GM23338 (cell line): ENCODE results near the gene VAPB. TPM values are rescaled to one million over a fixed set of nuclear protein-coding genes. Genes with fewer than 3 reads are reported as not detected.

ENCODE experiments used
- ATAC-seq: fragments of 200-7000 bp; cut with Tn5 transposase; 3 replicates; pipeline ENCODE4 v1.9.1; 2020
- DNase-seq: peaks from one replicate; pipeline ENCODE4 v3.0.0-alpha.2; 2015; ENCODE audit warnings: low spot score
- H2AFZ ChIP-seq: fragments of 200-600 bp; sonication (generic); 2 replicates; pipeline ENCODE4 v1.8.0; 2016; ENCODE audit warnings: antibody characterized with exemption, mild to moderate bottlenecking, moderate library complexity
- H3F3A ChIP-seq: fragments of 200-600 bp; sonication (generic); replicated peaks from 2 replicates; pipeline ENCODE4 v1.8.0; 2017; ENCODE audit warnings: antibody characterized with exemption, mixed run types, low read depth
- H3K27ac ChIP-seq: fragments of 200-600 bp; sonication (generic); 2 replicates; pipeline ENCODE4 v1.6.1; 2016; ENCODE audit warnings: low read depth
- H3K27me3 ChIP-seq: fragments of 200-600 bp; sonication (generic); 2 replicates; pipeline ENCODE4 v1.8.0; 2016; ENCODE audit warnings: mild to moderate bottlenecking, mixed run types, moderate library complexity; ENCODE audit not compliant: insufficient read depth
- H3K36me3 ChIP-seq: fragments of 200-600 bp; sonication (generic); 2 replicates; pipeline ENCODE4 v1.8.0; 2016; ENCODE audit warnings: mild to moderate bottlenecking; ENCODE audit not compliant: insufficient read depth
- H3K4me1 ChIP-seq: fragments of 200-600 bp; sonication (generic); 2 replicates; pipeline ENCODE4 v1.8.0; 2016; ENCODE audit warnings: mild to moderate bottlenecking, moderate library complexity; ENCODE audit not compliant: insufficient read depth
- H3K4me2 ChIP-seq: fragments of 200-600 bp; sonication (generic); 2 replicates; pipeline ENCODE4 v1.7.1; 2017; ENCODE audit warnings: mixed run types
- H3K4me3 ChIP-seq: fragments of 200-600 bp; sonication (generic); 2 replicates; pipeline ENCODE4 v1.6.1; 2016; ENCODE audit warnings: mixed run types
- H3K79me2 ChIP-seq: fragments of 200-600 bp; sonication (generic); replicated peaks from 2 replicates; pipeline ENCODE4 v1.8.0; 2017; ENCODE audit warnings: mild to moderate bottlenecking; ENCODE audit not compliant: insufficient read depth
- H3K9me2 ChIP-seq: fragments of 200-600 bp; sonication (generic); 2 replicates; pipeline ENCODE4 v1.8.0; 2017; ENCODE audit not compliant: insufficient read depth
- H4K20me1 ChIP-seq: fragments of 200-600 bp; sonication (generic); replicated peaks from 2 replicates; pipeline ENCODE4 v1.8.0; 2017; ENCODE audit warnings: mild to moderate bottlenecking; ENCODE audit not compliant: insufficient read depth
- H3K27ac Mint-ChIP-seq: 2 replicates; pipeline ENCODE4 v1.8.0; 2020; ENCODE audit warnings: inconsistent platforms, mild to moderate bottlenecking, moderate library complexity, mixed read lengths
- H3K27me3 Mint-ChIP-seq: 3 replicates; pipeline ENCODE4 v1.8.0; 2022; ENCODE audit warnings: low read depth, mild to moderate bottlenecking, moderate library complexity, mixed read lengths, inconsistent platforms; ENCODE audit not compliant: insufficient read depth, poor library complexity
- H3K36me3 Mint-ChIP-seq: 3 replicates; pipeline ENCODE4 v1.8.0; 2021; ENCODE audit warnings: low read depth, mild to moderate bottlenecking, inconsistent platforms, moderate library complexity, mixed read lengths
- H3K4me1 Mint-ChIP-seq: 3 replicates; pipeline ENCODE4 v1.8.0; 2020; ENCODE audit warnings: mild to moderate bottlenecking, inconsistent platforms, mixed read lengths
- H3K4me3 Mint-ChIP-seq: 3 replicates; pipeline ENCODE4 v1.8.0; 2021; ENCODE audit warnings: moderate library complexity, mild to moderate bottlenecking, inconsistent platforms, mixed read lengths
- H3K9me3 Mint-ChIP-seq: 3 replicates; pipeline ENCODE4 v1.8.0; 2020; ENCODE audit warnings: moderate library complexity, mild to moderate bottlenecking, inconsistent platforms, mixed read lengths
- EZH2phosphoT487 ChIP-seq: fragments of 200-600 bp; sonication (generic); IDR thresholded peaks from one replicate; pipeline ENCODE4 v1.8.1; 2018; ENCODE audit warnings: antibody characterized with exemption; ENCODE audit not compliant: unreplicated experiment
- JUNB ChIP-seq: IDR thresholded peaks from one replicate; pipeline ENCODE4 v1.6.1; 2016; ENCODE audit warnings: antibody characterized with exemption; ENCODE audit not compliant: unreplicated experiment
- NANOG ChIP-seq: IDR thresholded peaks from 2 replicates; pipeline ENCODE4 v1.6.1; 2016; ENCODE audit warnings: antibody characterized with exemption, borderline replicate concordance
- POLR2AphosphoS5 ChIP-seq: IDR thresholded peaks from 2 replicates; pipeline ENCODE4 v1.6.1; 2016; ENCODE audit warnings: antibody characterized with exemption, low read depth
- REST ChIP-seq: IDR thresholded peaks from one replicate; pipeline ENCODE4 v1.6.1; 2018; ENCODE audit warnings: antibody characterized with exemption; ENCODE audit not compliant: unreplicated experiment
- STAT1 ChIP-seq: IDR thresholded peaks from one replicate; pipeline ENCODE4 v1.6.1; 2016; ENCODE audit warnings: antibody characterized with exemption; ENCODE audit not compliant: unreplicated experiment
- ZNF114 ChIP-seq: fragments of 250-450 bp; sonication (Bioruptor Pico); IDR thresholded peaks from 2 replicates; pipeline ENCODE4 v1.5.0; 2020; ENCODE audit warnings: mild to moderate bottlenecking, moderate library complexity
- ZNF331 ChIP-seq: fragments of 250-450 bp; sonication (Bioruptor Pico); IDR thresholded peaks from 2 replicates; pipeline ENCODE4 v1.5.0; 2020; ENCODE audit warnings: low read depth, mild to moderate bottlenecking, moderate library complexity
- polyA plus RNA-seq: library from polyadenylated mRNA; unstranded; fragments of >200 nt; fragmentation: Nextera tagmentation; extraction: Ambion mirVana; gene quantifications from 2 replicates; pipeline ENCODE4 v1.2.1, GENCODE V29; 2016
- total RNA-seq: library from RNA; depleted of rRNA; stranded (reverse); fragments of >200 nt; shearing (Covaris generic); gene quantifications from 2 replicates; pipeline ENCODE4 v1.2.3, GENCODE V29; 2014
- TF ChIP-seq, protein P1 (sequence below): IDR thresholded peaks from 2 replicates; pipeline ENCODE4 v1.6.1; 2016; ENCODE audit warnings: antibody characterized with exemption

VAPB gene
- total and polyA plus RNA-seq, 2 experiments from 2014 or later, result 18.8 to 22.9 TPM

DNA sequence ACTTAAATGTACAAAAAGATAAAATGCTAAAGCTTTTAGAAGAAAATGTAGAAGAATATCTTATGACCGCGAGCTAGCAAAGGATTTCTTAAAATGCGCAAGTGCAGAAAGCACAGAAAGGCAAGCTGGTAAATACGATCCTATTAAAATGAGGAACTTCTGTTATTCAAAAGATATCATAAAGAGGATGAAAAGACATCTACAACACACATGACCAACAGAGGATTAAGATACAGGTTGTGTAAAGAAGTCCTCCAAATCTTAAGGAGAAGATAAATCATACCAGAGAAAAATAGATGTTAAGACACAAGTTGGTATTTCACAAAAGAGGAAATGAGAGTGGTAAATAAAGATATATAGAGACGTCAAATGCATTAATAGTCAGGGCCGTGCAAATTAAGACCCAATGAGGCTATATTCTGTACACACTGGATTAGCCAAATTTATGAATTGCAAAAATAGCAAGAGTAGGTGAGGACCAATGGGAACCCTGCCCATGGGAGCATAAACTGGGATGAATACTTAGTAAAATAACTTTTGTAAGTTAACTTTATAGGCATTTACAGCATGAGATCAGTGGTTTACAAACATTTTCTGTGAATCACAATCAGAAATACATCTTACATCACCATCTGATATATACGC lies 103.2 kb downstream of the VAPB start:
- Mint-ChIP-seq H3K36me3 (peaks cover 4% of the 10 kb centered on the region; the same call in 1 of the 3 replicates), H3K4me1 (peaks cover 7% of the 10 kb centered on the region; the same call in 2 of the 3 replicates), H3K9me3 (peaks cover 11% of the 10 kb centered on the region; the same call in 2 of the 3 replicates), H3K27me3 (peaks cover 2% of the 10 kb centered on the region), H3K27ac (no peak overlapping the region), H3K4me3 (no peak overlapping the region)
- Histone ChIP-seq H3K27ac (no peak overlapping the region), H3K9me2 (peaks cover 7% of the 10 kb centered on the region; the same call in 1 of the 2 replicates), H3K36me3 (no peaks in the 10 kb centered on the region), H3K27me3 (no peaks in the 10 kb centered on the region), H3K4me3 (no peak overlapping the region), H3K4me1 (no peaks in the 10 kb centered on the region), H4K20me1 (no peaks in the 10 kb centered on the region), H3K79me2 (no peaks in the 10 kb centered on the region), H3K4me2 (no peak overlapping the region), H2AFZ (no peak overlapping the region), H3F3A (0 out of 2 replicates have a peak, but pooled peaks cover 4% of the 10 kb centered on the region)
- ATAC-seq, result no peak
- TF ChIP-seq JUNB (no peak), POLR2AphosphoS5 (no peak), ZNF114 (no peak), ZNF331 (no peak), NANOG (no peak), STAT1 (no peak)
- DNase-seq, result no peak

- Histone ChIP-seq H3K4me3 (no peak overlapping the region), H3K9me2 (peaks cover 4% of the 10 kb centered on the region; the same call in 1 of the 2 replicates), H2AFZ (no peak overlapping the region), H3K4me1 (no peaks in the 10 kb centered on the region), H3K4me2 (no peak overlapping the region), H3K27me3 (no peaks in the 10 kb centered on the region), H3K36me3 (no peaks in the 10 kb centered on the region), H3K27ac (no peak overlapping the region), H4K20me1 (no peaks in the 10 kb centered on the region), H3K79me2 (no peaks in the 10 kb centered on the region), H3F3A (0 out of 2 replicates have a peak, but pooled peaks cover 4% of the 10 kb centered on the region)
- no peak for DNase-seq
- Mint-ChIP-seq H3K9me3 (peaks cover 7% of the 10 kb centered on the region; the same call in 2 of the 3 replicates), H3K4me1 (peaks cover 7% of the 10 kb centered on the region; the same call in 2 of the 3 replicates), H3K27me3 (peaks cover 2% of the 10 kb centered on the region), H3K36me3 (peaks cover 4% of the 10 kb centered on the region; the same call in 1 of the 3 replicates), H3K4me3 (no peak overlapping the region), H3K27ac (no peak overlapping the region)
- no peak for ATAC-seq
- TF ChIP-seq, protein P1, sequence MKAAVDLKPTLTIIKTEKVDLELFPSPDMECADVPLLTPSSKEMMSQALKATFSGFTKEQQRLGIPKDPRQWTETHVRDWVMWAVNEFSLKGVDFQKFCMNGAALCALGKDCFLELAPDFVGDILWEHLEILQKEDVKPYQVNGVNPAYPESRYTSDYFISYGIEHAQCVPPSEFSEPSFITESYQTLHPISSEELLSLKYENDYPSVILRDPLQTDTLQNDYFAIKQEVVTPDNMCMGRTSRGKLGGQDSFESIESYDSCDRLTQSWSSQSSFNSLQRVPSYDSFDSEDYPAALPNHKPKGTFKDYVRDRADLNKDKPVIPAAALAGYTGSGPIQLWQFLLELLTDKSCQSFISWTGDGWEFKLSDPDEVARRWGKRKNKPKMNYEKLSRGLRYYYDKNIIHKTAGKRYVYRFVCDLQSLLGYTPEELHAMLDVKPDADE, result no peak
- TF ChIP-seq JUNB (no peak), POLR2AphosphoS5 (no peak), NANOG (no peak), ZNF331 (no peak), EZH2phosphoT487 (no peak), STAT1 (no peak), REST (no peak)
Measured at GRCh38 chr20:58492795-58493524, 103.9 kb downstream of the VAPB start.
